CD4-positive, alpha-beta T cell treated with Interferon alpha-2 for 1 hour (primary cell): ENCODE measurements around the gene RAD21L1.
"Not testable (repeated sequence)": the region's sequence is repeated elsewhere in the genome, so short reads cannot be mapped to it uniquely, and the experiment has no call there.

Experiments used
- DNase-seq, 2 donors: peaks; one replicate each; pipeline ENCODE4 v3.0.0-alpha.2; 2020 to 2022

The RAD21L1 gene

DNA sequence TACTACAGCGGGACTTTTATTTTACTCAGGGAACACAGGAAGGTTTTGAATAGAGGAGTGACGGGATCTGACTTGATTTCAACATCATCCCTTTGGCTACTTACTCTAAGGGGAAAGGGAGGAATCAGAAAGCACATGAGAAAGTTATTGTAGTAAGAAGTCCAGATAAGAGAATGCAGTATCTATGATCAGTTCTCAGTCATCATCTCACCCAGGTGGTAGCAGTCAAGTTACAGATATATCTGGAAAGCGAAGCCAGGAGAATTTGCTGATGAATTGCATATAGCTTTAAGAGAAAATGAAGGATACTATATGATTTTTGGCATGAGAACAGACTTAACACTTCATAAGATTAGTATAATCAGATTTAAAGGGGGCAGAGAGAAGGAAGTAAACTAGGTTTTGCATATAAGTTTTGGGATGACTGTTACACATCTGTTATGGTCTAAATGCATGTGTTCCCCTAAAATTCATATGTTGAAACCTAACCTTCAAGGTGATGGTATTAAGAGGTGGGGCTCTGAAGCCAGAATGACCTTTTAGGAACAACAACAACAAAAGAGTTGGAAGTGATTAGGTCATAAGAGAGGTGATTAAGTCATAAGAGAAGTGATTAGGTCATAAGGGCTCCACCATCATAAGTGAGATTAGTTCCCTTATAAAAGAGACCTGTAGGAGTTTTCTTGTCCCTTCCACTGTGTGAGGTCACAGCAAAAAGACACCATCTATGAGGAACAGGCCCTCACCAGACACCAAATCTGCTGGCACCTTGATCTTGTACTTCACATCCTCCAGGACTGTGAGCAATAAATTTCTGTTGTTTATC lies 6.7 kb downstream of the RAD21L1 start:
- no peak for DNase-seq

DNA sequence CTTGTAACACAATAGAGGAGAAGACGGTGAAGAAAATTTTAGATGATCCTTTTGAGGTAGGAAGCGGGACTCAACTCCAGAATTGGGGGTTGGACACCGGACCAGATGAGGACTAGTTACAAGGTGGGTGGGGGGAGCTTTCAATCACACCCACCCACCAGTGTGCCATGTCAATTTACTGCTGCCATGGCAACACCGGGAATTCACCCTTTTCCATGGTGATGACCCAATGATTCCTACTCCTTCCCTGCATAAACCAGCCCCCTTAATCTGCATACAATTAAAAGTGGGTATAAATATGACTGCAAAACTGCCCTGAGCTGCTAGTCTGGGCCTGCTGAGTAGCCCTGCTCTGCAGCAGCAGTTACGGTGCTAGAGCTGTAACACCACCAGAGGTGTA lies 14.7 kb downstream of the RAD21L1 start:
- DNase-seq: no peak

DNA sequence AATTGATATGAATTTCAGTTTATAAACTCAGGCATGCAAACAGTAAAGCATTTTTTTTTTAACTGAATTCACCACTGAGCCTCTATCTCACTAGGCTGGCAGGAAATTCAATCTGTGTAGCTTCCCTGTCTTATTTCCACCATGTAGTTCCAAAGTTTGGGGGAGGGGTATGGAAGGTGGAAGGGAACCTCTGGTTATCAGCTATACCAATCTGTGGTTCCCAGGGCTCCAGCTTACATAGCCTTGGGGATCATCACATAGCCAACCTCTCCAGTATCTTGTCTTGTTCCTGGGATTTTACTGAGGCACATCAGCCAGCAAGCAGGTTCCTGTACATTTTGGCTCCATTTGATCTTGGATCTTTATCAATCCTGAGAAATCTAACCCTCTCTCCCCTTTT lies 15.6 kb downstream of the RAD21L1 start:
- DNase-seq: no peak

DNA sequence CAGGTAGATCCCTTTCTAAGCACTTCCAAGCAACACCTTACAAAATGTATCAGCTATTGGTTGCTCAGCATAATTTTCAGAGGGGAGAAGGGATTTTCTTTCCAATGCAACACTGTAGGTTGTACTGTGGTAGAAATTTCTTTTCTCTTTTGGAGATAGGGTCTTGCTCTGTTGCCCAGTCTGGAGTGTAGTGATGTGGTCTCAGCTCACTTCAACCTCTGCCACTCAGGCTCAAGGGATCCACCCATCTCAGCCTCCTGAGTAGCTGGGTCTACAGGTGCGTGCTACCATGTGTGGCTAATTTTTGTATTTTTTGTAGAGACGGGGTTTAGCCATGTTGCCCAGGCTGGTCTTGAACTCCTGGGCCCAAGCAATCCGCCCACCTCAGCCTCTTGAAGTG lies 16.3 kb downstream of the RAD21L1 start:
- DNase-seq: no peak

DNA sequence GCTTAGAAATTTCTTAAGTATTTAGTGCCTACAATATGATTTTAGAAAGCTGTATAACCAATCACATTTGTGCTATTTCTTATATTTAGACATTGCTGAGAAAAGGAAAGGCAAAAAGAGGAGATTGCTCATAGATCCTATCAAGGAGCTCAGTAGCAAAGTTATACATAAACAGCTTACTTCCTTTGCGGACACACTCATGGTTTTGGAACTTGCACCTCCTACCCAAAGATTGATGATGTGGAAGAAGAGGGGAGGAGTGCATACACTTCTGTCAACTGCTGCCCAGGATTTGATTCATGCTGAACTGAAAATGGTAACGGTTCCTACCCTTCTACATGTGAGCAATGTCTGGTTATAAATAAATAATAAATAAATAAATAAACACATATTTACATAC lies 16.7 kb downstream of the RAD21L1 start:
- no peak for DNase-seq

DNA sequence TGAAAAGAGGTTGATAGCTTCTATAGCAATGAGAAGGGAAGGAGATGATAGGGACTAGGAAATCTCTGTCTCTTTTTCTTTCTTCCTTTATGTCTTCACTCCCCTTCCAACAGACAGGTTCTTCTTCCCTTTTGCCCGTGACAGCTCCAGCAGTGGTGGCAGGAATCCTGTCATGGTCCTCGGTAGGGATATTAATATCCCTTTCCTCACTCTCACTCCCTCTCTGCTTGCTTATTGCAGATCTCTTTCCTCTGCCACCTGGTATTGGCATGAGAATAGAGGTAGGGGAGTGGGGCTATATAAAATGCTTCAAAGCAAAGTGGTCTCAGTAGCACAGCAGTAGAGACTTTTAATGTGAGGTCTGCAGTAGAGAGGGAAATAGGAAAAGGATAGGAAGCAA lies 19.7 kb downstream of the RAD21L1 start:
- DNase-seq: no peak

DNA sequence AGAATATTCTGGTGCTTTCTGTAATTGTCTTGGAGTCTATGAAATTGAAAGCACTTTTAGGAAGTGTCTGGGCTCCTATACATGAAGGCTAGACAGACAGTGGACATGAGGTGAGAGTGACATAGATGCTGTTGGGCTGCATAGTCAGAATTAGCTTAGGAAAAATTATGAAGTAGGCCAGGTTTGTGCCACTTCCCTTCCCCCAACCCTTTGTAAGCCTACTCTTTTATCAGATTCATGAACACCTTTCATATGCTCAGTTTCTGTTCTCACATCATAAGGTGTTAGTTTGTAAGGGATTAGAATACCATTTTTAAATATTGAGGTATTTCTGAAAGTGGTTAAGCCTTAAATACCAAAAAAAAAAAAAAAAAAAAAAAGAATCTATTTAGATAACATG lies 21.8 kb downstream of the RAD21L1 start:
- no peak for DNase-seq

DNA sequence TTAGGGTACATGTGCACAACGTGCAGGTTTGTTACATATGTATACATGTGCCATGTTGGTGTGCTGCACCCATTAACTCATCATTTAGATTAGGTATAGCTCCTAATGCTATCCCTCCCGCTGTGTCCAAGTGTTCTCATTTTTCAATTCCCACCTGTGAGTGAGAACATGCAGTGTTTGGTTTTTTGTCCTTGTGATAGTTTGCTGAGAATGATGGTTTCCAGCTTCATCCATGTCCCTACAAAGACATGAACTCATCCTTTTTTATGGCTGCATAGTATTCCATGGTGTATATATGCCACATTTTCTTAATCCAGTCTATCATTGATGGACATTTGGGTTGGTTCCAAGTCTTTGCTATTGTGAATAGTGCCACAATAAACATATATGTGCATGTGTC lies 24.4 kb downstream of the RAD21L1 start:
- DNase-seq: not testable (repeated sequence)

DNA sequence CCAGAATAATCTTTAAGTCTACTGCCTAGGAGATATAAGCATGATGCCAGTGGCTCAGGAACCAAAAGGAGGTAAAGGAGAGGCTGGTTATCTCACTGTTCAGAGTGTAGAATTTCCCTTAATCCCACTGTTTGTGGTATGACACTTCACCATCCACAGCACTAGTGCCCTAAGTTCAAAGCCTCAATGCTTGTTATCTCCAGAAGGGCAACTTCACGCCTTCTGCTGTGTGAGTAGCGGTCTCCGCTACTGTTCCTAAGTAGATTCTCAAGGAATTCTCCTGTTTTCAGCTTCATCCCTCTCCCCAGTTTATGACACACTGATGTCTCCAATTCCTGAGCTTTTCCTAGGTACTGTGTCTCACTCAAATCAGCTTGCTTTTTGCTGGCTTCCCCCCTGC lies 26.6 kb downstream of the RAD21L1 start:
- no peak for DNase-seq

DNA sequence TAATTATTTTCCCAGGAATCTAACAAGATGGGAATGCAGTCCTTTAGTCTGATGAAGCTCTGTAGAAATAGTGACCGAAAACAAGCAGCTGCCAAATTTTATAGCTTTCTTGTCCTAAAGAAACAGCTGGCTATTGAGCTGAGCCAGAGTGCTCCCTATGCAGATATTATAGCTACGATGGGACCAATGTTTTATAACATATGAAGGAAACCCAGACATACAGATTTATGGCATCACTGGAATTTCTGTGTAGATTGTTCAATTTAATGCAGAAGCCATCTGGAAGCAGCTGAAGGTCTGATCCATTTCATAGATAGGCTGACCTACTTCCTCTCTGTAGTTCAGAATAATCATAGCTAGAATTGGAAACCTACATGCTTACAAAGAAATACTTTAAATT lies 28.4 kb downstream of the RAD21L1 start:
- no peak for DNase-seq

DNA sequence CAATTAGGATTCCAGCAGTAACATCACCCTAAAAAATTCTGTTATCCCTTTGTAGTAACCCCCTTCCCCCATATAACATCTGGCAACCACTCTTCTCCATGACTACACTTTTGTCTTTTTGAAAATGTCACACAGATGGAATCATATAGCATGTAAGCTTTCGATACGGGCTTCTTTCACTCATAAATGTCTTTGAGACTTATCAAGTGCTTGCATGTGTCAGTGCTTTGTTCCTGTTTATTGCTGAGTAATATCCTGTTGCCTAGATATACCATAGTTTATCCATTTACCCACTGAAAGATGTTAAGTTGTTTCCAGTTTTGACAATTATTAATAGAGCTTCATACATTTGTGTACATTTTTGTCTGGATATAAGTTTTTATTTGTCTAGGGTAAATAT lies 29.8 kb downstream of the RAD21L1 start:
- DNase-seq: no peak

DNA sequence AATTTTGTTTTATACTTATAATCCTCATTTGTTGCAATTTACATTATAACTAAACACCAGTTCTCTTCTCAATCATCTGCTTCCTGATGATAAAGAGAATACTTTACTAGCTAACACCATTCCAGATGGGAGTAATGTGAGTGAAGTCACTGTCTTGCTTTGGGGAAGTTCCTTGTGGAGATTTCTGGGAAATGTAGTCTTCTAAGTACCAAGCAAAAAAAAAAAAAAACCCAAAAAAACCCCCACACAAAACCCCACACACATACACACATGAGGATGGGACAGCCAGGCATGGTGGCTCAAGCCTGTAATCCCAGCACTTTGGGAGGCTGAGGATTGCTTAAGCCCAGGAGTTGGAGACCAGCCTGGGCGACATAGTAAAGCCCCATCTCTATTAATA lies 38.0 kb downstream of the RAD21L1 start:
- DNase-seq: no peak

DNA sequence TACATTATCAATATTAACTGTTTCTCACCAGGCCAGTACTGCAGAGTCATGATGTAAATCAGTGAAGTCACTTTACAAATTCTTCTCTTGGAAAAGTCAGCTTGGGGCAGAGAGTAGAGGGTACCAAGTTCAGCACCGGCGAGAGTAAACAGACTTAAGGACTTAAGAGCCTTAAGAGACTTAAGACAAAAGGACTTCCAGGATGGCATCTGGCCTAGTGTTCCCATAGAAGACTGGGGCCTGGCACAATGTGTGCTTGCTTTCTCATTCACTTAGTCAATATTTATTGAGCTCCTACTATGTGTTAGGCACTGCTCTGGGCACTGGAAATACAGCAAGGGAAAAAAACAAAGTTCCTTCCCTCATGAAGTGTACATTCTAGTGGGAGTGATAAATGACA lies 38.9 kb downstream of the RAD21L1 start:
- DNase-seq: no peak

DNA sequence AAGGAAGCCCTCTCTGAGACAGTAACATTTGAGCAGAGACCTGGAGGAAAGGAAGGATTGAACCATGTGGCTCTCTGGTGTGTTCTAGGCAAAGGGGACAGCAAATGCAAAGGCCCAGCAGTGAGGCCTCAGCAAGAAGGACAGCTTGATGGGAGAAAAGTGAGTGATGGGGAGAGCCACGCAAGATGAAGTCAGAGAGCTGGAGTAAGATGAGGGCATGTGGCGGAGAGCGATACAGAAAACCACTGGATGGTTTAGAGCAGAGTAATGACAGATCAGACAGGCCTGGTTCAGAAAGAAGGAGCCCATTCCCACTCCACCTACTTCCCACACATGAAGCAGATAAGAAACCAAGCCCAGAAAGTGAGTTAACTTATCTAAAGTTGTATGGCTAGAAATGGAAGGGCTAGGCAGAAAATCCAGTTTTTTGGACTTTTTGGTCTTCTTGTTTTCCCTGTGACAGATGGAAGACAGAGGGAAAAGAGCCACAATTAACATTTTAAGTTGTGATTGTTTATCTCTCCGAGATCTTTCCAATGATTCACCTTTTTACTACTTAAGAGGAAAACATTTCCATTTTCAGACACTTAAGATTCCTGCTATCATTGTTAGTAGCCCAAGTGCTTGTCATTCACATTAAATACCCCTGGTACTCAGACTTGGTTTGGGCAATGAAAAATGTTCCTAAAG lies 39.5 kb downstream of the RAD21L1 start:
- DNase-seq: no peak

DNA sequence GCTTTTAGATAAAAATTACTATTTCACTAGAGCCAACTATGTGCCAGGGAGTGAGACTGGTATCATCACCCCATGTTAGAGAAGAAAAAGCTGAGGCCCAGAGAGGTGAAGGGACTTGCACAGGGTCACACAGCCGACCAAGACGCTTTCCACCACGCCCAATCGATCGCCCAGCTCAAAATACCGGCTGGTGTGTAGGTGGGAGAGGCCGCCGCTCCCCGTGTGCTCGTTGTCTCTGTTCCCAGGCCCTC lies 40.0 kb downstream of the RAD21L1 start:
- DNase-seq: no peak

DNA sequence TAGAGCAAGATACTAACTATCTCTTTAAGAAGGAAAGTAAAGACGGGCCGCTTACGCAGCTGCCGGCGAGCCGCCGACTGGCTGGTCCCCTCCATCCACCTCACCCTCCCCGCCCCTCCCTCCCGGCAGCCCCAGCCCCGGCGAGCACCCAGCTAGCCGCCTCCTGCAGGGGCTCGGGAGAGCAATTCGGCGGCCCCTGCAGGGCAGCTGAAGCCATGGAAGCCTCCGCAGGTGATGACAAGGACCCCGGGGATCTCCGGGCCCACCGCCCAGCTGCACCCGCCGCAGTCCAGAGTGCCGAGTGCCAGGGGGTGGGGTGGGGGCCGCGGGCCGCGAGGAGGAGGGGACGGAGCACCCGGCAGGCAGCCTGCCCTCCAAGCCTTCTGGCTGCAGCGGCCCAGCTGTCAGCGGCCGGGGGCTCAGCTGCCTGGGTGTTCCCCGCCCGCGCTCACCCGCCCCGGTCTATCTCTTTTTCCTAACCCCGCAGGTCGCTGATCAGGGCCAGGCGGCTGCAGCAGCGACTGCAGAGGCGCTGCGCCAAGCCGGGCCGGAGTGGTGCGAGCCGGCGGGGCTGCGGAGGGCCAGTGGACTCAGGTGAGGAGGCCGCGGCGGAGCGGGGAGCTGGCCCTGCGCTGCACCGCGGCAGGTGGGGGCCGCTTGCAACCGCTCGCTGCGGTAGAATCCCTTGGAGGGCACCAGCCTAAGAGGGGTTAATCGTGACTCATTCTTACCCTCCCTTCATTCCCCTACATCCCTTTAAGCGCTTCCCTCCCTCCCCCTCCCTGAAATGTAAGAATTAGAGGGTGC lies 40.5 kb downstream of the RAD21L1 start, which contains the start of gene SNPH:
TSS of gene SNPH (plus strand) at position 128 of the 807 bp plus-strand sequence. CDS start 29,946 bp downstream, outside the sequence.
- peak; percentile 74 to 83 for DNase-seq

DNA sequence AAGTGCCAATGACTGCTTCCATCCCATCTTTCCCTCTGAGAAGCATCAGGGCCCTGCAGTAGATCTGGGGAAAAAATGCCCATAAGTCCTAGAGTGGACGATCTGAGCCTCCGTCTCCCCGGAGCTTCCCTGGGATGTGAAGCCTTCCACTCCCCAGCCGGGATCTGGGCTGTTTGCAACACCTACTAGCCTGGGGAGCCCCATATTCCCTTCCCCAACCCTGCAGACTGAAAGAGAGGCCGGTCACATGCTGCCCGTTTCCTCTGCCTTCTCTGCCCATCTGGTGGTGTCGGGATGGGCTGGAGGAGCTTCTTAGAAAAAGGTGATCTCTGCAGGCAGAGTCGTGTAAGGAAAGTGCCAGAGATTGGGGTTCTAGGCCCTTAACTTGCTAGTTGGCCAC lies 41.3 kb downstream of the RAD21L1 start:
- DNase-seq: no peak

DNA sequence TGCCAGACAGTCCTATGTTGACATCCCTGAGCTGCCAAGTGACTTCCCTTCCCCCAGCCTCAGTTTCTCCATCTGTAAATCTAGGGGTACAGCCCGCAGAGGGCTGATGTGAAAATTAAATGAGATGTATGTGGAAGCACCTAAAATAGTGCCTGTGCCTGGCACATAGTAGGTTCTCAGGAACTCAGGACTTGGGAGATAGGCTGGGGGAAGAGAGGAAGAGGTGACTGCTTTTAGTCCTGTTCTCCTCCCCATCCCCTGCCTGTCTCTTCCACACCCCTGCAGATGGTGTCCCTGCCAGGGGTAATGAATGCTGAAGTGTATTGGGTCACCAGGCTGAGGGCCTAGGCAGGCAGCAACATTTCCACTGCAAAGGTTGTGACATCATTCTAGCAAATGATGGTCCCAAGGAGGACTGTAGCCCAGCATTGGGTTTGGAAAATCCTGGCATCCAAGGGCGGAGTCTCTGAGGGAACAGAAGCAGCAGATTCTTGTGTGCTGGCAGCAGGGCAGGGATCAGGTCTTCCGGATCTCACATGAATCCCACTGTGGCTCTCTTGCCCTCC lies 42.0 kb downstream of the RAD21L1 start:
- no peak for DNase-seq

DNA sequence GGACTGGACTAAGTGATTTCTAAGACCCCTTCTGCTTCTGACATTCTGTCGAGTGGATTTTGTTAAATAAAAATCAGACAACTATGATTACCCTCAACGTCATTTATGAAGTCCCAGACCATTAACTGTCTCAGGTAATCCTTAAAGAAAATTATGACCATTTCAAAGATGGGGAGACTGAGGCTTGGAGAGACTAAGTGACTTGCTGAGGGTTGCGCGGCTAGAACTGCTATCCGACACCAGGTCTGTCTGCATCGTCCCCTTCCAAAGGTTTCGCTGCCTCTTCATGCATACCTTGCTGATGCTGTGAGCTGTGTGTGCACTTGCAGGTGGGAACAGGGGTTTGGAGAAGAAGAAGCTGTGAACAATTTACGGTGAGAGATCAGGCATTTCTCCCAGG lies 43.4 kb downstream of the RAD21L1 start:
- DNase-seq: no peak

DNA sequence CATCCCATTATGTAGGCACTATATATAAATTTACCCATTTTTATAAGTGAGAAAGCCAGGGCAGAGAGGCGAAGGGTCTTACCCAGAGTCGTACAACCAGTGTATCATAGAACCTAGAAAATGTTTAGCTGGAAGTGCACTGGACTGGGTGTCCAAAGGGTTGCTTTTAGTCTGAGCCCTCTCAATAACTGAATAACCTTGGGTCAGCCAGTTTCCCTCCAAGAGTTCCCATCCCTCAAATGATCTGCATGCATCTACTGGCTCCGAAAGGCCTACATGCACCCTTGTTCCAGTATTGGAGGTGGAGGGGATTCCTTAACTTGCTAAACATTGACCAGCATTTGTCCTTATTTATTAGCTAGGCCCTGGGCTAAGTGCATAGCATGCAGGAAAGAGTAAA lies 44.0 kb downstream of the RAD21L1 start:
- no peak for DNase-seq

DNA sequence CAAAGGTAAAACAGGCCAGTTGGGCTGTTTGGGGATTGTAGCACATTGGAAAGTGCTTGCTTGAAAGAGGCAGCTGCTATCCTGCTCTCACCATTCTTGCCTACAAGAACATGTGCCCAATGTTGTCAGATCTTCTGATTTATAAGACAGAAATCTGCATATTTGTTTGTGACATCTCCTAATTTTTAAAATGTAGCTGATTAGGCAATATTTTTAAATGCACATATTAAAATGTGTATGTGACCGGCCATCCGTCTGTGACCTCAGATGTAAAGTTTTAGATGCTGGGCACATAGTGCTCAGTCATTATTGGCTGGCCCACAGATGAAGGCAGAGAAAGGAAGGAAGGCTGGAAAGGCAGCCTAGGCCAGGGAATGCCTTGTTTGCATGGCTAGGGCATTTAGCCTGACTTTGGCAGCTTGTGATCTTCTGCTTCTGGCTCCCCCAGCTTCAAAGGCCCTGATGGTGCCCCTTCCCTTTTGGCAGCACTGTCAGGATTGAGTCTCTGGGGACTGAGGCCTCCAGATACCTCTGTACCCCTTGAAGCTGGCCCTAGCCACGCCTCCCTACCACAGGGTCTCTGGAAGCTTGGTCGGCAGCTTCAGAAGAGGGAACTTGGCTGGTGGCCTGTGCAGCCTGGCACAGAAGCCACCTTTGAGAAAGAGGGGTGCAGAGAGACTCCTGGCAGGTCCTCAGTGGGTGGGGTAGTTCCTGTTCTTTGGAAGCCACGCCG lies 46.7 kb downstream of the RAD21L1 start:
- DNase-seq: no peak

DNA sequence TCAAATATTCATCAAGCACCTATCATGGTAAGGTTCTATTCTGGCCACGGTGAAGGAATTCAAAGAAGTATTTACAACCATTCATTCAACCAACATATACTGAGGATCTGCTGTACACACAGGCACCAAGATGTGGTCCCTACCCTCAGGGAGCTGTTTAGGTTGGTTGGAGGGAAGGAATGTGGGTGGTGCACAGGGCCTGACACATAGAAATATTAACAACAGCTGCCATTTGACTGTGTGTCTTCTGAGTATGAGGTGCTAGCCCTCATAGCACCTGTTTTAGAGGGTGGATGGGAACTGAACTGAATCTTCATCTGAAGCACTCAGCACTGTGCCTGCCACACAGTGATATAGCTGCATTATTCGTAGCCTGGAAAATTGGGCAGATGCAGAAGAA lies 47.5 kb downstream of the RAD21L1 start:
- DNase-seq: no peak
